GM18907 (cell line): ENCODE results near the gene FRMD4B.

ENCODE experiments used
- ATAC-seq: cut with Tn5 transposase; IDR thresholded peaks from one replicate; pipeline ENCODE4 v1.9.1; 2021; ENCODE audit warnings: mild to moderate bottlenecking, moderate library complexity; ENCODE audit not compliant: unreplicated experiment

Gene FRMD4B

DNA sequence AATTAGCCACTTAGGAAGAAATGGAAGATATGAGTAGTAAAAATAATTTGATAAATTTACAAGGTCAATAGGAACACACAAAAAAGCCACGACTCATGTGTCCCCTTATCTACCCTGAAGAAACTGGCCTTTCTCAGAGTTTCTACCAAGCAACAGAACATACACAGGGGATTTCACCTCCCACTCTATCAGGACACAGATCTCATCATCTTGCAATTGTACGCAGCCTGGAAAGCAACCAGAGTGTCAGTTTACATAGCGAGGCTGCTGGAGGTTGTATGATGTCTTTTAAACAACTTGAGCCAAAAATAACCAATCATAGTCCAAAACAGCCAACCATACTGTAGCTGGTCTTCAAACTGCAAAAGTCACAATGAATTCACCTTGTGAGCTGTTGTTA is 243.8 kb downstream of the FRMD4B start:
- no peak for ATAC-seq

DNA sequence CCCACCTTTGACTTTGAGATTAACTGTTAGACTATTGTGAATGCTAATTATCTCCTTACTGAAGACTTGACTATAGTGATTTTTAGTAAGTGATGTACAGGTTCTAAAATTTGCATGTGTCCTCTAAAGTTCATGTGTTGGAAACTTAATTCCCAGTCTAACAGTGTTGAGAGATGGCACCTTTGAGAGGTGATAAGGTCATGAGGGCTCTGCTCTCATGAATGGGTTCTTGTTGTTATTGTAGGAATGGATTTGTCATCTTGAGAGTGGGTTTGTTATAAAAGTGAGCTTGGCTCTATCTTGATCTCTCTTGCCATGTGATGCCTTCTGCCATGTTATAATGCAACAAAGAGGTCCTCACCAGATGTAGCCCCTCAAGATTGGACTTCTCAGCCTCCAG is 244.6 kb downstream of the FRMD4B start:
- no peak for ATAC-seq

DNA sequence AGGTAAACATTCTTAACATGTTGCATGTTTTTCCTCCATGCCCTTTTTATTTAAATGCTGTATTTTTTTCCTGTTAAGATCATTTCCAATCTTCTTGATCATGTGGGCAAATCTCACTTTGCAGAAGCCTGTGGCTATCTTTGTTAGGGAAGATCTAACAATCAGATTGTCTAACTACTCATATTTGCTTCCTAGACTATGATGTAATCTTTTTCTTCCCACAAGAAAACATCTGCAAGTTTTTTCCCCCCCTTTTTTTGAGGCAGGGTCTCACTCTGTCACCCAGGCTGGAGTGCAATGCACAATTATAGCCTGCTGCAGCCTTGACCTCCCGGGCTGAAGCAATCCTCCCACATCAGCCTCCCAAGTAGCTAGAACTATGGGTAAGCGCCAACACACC is 248.5 kb downstream of the FRMD4B start:
- no peak for ATAC-seq

DNA sequence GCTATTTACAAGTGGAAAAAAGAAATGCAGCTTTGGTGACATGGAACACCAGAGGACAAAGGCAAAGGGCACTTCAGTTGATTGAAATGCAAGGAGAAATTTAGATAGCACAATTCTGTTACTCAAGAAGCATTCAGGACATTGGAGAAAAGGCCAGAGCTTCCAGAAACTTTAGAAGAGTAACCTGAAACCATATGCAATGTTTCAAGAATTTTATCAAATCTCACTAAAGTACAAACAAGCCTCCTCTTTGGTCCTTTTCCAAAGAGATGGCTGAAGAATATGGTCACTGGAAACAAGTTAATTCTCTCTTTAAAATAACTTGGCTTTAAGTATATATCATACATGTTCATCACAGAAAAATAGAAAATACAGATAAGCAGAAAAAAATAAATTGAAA is 248.9 kb downstream of the FRMD4B start:
- no peak for ATAC-seq

DNA sequence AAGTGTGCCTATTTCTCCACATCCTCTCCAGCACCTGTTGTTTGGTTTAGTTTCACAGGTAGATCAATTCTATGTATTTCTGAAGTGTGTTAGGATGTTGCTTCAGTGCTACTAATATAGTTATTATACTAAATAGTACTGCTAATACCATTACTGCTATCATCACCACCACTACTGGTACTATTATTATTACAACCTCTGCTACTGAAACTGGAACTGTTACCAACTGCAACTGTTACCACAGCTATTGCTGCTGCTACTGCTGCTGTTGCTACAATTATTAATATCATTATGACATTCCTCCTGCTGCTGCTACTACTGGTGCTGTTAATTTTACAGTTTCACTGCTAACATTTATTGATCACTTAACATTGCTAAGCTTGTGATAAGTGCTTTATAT is 255.2 kb downstream of the FRMD4B start:
- peak; percentile 88 for ATAC-seq

DNA sequence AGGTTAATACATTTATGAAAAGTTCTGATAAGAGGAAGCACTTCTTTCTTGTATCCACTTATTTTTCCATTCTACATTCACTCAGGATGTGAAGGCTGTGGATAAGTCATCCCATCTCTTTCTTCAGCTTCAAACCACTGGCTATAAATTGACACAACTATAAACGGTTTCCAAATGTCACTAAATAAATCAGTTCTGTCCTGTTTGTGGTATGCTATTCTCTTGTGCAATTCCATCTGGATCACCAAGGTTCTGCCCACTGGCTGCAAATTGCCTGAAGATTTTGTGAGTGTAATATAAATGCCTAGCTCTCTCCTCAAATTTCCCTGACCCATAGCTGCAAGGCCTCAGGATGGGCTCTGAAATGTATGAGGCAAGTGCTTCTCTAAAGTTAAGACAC is 256.4 kb downstream of the FRMD4B start:
- ATAC-seq = no peak

DNA sequence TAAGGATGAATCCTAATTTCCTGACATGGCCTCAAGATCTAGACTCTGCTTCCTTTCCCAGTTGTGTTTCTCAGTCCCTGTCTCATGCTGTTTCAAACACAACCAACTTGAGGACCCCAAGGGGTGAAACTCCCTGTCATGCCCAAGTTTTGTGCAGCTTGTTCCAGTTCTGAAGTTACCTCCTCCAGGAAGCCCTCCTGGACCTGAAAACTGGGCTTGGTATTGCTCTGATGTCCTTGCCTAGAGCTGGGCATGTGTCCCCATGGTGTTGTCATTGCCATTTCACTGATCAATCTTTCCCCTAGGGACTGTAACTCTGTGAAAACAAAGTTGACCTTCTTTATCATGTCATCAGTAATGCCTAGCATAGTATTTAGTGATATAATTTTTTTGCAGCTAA is 257.4 kb downstream of the FRMD4B start:
- ATAC-seq = no peak

DNA sequence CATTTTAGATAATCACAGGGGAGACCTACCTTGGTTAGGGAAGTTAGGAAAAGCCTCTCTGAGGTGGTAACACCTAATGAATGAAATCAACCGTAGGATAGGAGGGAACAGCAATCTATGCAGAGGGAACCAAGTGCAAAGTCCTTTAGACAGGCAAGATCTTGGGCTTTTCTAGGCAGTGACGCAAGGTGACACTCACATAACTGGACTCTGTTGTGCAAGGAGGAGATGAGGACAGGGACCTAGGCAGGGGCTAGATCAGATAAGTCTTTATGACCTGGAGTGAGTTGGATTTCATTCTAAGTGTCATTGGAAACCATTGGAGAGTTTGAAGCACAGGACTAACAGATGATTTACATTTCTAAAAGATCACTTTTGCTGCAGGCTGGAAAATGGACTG is 258.9 kb downstream of the FRMD4B start:
- no peak for ATAC-seq

DNA sequence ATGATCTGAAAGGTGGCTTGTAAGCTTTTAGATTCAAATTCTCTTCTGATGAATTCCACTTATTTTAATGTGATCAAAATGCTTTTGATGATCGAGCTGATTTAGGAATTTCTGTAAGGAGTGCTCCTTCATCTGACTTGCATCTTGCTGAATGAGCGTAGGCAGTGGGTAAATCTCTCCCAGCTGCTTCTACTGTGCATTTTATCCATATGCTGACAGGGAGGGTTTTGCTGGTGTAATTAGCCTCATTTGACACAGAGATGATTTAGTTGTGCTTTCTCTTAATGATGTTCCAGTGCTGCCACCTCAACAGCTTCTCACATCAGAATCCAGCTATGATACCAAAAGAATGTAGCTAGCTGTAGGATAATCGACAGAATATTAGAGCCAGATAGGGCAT is 259.7 kb downstream of the FRMD4B start:
- no peak for ATAC-seq

DNA sequence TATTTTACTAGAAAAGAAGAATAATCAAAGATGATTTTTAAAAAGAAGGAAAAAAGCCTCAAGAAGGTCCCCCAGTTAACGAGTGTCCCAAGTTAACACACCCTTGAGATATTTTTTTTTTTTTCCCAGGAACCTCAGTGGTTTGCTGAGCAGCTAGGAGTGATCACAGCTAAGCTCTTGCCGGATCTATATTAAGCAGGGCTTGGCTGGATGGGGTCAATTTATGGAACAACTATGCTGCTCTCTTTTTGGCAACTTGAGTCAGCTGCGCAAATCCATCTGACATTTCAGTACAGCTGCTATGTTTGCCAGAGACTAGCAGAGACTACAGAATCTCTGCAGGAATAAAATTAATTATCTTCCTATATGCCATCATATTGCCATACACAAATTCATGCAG is 263.5 kb downstream of the FRMD4B start, which contains the start of gene LMOD3:
TSS of gene LMOD3 (minus strand) at position 193 of the 400 bp plus-strand sequence. CDS start 209 bp downstream, outside the sequence.
- ATAC-seq = no peak

DNA sequence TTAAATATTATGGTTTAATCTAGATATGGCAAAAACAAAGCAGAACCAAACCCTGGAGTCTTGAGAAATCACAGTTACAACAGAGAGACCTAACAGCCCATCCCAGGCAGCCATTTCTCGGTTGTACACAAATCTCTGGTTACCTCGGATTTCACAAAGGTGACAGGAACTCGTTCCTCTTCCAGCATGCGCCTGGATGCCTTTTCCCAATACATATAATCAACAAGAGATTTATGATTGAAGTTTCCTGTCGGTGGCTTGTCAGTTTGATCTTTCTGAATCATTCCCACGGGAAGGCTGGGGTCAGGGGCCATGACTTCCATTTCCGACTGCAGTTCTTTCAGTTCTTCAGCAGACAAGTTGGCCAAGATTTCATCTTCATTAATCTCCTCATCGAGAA is 263.9 kb downstream of the FRMD4B start:
- ATAC-seq = no peak

DNA sequence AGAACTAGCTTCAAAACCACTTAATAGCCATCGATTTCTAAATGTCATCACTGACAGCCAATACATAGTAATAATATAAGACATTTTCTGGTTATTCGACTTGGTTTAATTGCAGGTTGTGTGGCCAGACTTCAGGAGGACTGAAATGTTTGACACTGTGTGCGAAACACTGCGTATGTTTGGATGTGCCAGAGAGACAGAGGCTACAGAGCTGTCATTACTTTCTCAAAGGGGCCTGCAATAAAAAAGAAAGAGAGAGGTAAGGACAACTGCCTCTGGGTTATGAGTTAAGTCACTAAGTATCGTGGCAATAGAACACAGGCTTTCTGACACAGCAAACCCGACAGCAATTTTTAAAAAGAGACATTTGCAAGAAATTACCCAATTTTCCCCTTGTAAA is 264.4 kb downstream of the FRMD4B start:
- no peak for ATAC-seq

DNA sequence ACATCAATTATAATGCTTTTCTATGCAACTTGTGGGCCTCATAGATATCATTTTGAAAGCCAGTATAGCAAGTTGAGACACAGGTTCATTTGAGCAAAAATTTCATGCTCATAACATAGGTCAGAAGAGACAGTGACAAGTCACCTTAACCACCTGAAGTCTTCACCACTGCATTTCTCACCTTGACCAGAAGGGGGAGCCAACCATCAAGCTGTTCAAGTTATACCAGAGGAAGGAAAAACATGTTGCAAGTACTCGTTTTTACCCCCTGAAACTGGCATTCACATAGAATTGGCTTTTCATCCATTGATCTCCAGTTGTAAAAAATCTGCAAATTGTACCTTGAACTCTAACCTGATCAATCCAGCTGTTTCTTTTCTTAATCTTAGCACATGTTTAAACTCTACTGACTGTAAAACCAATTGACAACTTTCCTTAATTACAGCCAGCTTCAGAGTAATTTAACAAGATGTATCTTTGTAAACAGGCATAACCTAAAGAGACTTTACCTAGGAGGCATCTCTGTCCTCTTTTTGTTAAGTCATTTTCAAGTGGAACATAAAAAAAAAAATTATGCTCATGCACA is 264.9 kb downstream of the FRMD4B start:
- ATAC-seq = peak; percentile 89
